Testis (tissue), 3 donors: ENCODE results near the gene LRRIQ4. TPM values are rescaled to one million over a fixed set of nuclear protein-coding genes. Genes with fewer than 3 reads are reported as not detected.

Experiments
- DNase-seq: peaks from one replicate; pipeline ENCODE4 v3.0.0-alpha.2; 2019
- H3K27ac ChIP-seq, 2 donors: fragments of 200-600 bp; sonication (generic); one replicate each; pipeline ENCODE4 v1.5.1; 2019
- H3K27me3 ChIP-seq: fragments of 200-600 bp; sonication (generic); one replicate; pipeline ENCODE4 v1.5.1; 2019
- H3K36me3 ChIP-seq: fragments of 200-600 bp; sonication (generic); one replicate; pipeline ENCODE4 v1.5.1; 2017; ENCODE audit warnings: low read depth; ENCODE audit errors: missing control alignments
- H3K4me1 ChIP-seq: fragments of 200-600 bp; sonication (generic); one replicate; pipeline ENCODE4 v1.5.1; 2019
- H3K4me3 ChIP-seq, 2 donors: fragments of 200-600 bp; sonication (generic); one replicate each; pipeline ENCODE4 v1.5.1; 2017 to 2019
- H3K9me3 ChIP-seq: fragments of 200-600 bp; sonication (generic); one replicate; pipeline ENCODE4 v1.5.1; 2017
- POLR2A ChIP-seq: fragments of 450-650 bp; IDR thresholded peaks from one replicate; pipeline ENCODE4 v1.6.1; 2017; ENCODE audit warnings: antibody characterized with exemption, mild to moderate bottlenecking, moderate library complexity
- WGBS, 2 donors: methylation state at CpG; one replicate each; pipeline ENCODE4 v1.1.5; 2018; 5-methylcytosine and 5-hydroxymethylcytosine counted together
- intact Hi-C: fragments of 100-400 bp; cut with DNase I; formaldehyde crosslinking; loops from one replicate; pipeline ENCODE4 v1.15.1; 2023; ENCODE audit warnings: low total_unique reads
- polyA plus RNA-seq: library from polyadenylated mRNA; stranded (reverse); fragments of 350-450 nt; fragmentation: Illumina TruSeq; extraction: RNeasy Lipid Tissue Mini Kit (QIAGEN cat#74804); gene quantifications from one replicate; pipeline ENCODE4 v1.2.3, GENCODE V29; 2014; ENCODE audit warnings: low read depth, low replicate concordance; ENCODE audit not compliant: insufficient read depth
- total RNA-seq, 2 donors: library from RNA; depleted of rRNA; stranded (reverse); fragments of >200 nt; gene quantifications; one replicate each; pipeline ENCODE4 v1.2.3, GENCODE V29; 2016
- TF ChIP-seq, protein P1 (sequence below), 3 experiments: fragments of 450-650 bp in 2 of 3; fragments of 200-600 bp in 1 of 3; sonication (generic) in 1 of 3; IDR thresholded peaks; one replicate each; pipeline ENCODE4 v1.5.1; 2016 to 2019; ENCODE audit warnings: antibody characterized with exemption in 3 of 3, mild to moderate bottlenecking in 2 of 3, moderate library complexity in 1 of 3

The LRRIQ4 gene
- total and polyA plus RNA-seq, 3 donors from 2014 or later: 0.68 to 3.4 (median 1.3) TPM

GRCh38 chr3:169863458-169863899, 50.8 kb downstream of the LRRIQ4 start:
- no peak overlapping the region for H3K27ac ChIP-seq
- no peaks in the 10 kb centered on the region for H3K4me1 ChIP-seq
- no peaks in the 10 kb centered on the region for H3K27me3 ChIP-seq
- 2 to 5% methylated on average over 6 of the region's 6 CpGs for WGBS, 2 donors
- peak; percentile 74 for DNase-seq
- H3K36me3 ChIP-seq: no peaks in the 10 kb centered on the region
- no peak overlapping the region for H3K4me3 ChIP-seq
- intact Hi-C loops: no loop called here
- H3K9me3 ChIP-seq: no peaks in the 10 kb centered on the region
- TF ChIP-seq POLR2A: no peak
- TF ChIP-seq, protein P1, sequence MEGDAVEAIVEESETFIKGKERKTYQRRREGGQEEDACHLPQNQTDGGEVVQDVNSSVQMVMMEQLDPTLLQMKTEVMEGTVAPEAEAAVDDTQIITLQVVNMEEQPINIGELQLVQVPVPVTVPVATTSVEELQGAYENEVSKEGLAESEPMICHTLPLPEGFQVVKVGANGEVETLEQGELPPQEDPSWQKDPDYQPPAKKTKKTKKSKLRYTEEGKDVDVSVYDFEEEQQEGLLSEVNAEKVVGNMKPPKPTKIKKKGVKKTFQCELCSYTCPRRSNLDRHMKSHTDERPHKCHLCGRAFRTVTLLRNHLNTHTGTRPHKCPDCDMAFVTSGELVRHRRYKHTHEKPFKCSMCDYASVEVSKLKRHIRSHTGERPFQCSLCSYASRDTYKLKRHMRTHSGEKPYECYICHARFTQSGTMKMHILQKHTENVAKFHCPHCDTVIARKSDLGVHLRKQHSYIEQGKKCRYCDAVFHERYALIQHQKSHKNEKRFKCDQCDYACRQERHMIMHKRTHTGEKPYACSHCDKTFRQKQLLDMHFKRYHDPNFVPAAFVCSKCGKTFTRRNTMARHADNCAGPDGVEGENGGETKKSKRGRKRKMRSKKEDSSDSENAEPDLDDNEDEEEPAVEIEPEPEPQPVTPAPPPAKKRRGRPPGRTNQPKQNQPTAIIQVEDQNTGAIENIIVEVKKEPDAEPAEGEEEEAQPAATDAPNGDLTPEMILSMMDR (IDR thresholded peaks at IDR 0.05): peak; percentile 70 to 91 (median 85)

GRCh38 chr3:169864270-169864669, 51.6 kb downstream of the LRRIQ4 start:
- Histone ChIP-seq H3K4me3 (no peak overlapping the region), H3K4me1 (no peaks in the 10 kb centered on the region), H3K27ac (no peak overlapping the region), H3K9me3 (no peaks in the 10 kb centered on the region), H3K27me3 (no peaks in the 10 kb centered on the region), H3K36me3 (no peaks in the 10 kb centered on the region)
- no peak for DNase-seq
- intact Hi-C loops: no loop called here
- TF ChIP-seq, protein P1 (IDR thresholded peaks at IDR 0.05): no peak
- no peak for TF ChIP-seq POLR2A
- 81 to 85% methylated on average over 2 of the region's 2 CpGs for whole genome bisulfite sequencing, 2 donors

DNA sequence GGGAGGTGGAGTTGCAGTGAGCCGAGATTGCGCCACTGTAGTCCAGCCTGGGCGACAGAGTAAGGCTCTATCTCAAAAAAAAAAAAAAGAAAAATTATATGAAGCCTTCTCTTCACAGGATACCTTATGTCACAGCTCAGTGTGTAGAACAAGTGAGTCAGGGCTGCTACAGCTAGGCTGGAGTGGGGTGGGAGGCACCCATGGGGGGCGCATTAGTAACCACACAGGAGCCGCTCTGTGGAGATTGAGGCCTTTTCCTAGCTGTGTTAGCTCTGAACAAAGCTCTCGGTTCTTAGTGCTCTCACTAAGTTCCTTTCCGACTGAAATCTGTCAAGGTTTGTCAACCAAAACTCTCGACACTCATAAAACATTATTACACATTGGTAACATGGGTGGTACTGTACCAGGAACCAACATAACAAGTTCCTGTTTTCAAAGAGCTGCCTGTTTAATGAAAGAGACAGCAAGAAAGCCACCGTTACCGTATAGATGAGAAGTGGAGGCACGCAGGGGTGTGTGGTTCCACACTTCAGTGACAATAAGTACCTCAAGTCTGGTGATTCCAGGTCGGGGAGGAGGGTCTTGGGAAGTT, 52.6 kb downstream of the LRRIQ4 start:
- H3K4me3 ChIP-seq: no peak overlapping the region
- no peaks in the 10 kb centered on the region for H3K9me3 ChIP-seq
- no peaks in the 10 kb centered on the region for H3K27me3 ChIP-seq
- WGBS, 2 donors: 80 to 83% methylated on average over 12 of the region's 12 CpGs
- no peak for DNase-seq
- no peaks in the 10 kb centered on the region for H3K36me3 ChIP-seq
- H3K27ac ChIP-seq: no peak overlapping the region
- no peaks in the 10 kb centered on the region for H3K4me1 ChIP-seq
- intact Hi-C loops: no loop called here
- no peak for TF ChIP-seq POLR2A
- TF ChIP-seq, protein P1 (IDR thresholded peaks at IDR 0.05): no peak

GRCh38 chr3:169867584-169868210, 55.0 kb downstream of the LRRIQ4 start:
- Histone ChIP-seq H3K4me1 (no peaks in the 10 kb centered on the region), H3K36me3 (no peaks in the 10 kb centered on the region), H3K9me3 (no peaks in the 10 kb centered on the region), H3K27me3 (no peaks in the 10 kb centered on the region), H3K4me3 (no peak overlapping the region), H3K27ac (no peak overlapping the region)
- no peak for TF ChIP-seq POLR2A
- TF ChIP-seq, protein P1 (IDR thresholded peaks at IDR 0.05): no peak
- DNase-seq: no peak
- 90 to 94% methylated on average over 3 of the region's 3 CpGs for WGBS, 2 donors
- intact Hi-C loops: no loop called here

GRCh38 chr3:169868369-169868768, 55.7 kb downstream of the LRRIQ4 start:
- Histone ChIP-seq H3K9me3 (no peaks in the 10 kb centered on the region), H3K27ac (no peak overlapping the region), H3K4me3 (no peak overlapping the region), H3K36me3 (no peaks in the 10 kb centered on the region), H3K27me3 (no peaks in the 10 kb centered on the region), H3K4me1 (no peaks in the 10 kb centered on the region)
- no peak for DNase-seq
- WGBS, 2 donors: 85 to 88% methylated on average over 2 of the region's 2 CpGs
- intact Hi-C loops: no loop called here
- TF ChIP-seq POLR2A: no peak
- TF ChIP-seq, protein P1 (IDR thresholded peaks at IDR 0.05): no peak
